GM21717 (cell line): Measurements from ENCODE around the gene ALG9.

Source experiments
- ATAC-seq: cut with Tn5 transposase; IDR thresholded peaks from one replicate; pipeline ENCODE4 v1.9.1; 2021; ENCODE audit warnings: mild to moderate bottlenecking, moderate library complexity; ENCODE audit not compliant: unreplicated experiment

The ALG9 gene, protein sequence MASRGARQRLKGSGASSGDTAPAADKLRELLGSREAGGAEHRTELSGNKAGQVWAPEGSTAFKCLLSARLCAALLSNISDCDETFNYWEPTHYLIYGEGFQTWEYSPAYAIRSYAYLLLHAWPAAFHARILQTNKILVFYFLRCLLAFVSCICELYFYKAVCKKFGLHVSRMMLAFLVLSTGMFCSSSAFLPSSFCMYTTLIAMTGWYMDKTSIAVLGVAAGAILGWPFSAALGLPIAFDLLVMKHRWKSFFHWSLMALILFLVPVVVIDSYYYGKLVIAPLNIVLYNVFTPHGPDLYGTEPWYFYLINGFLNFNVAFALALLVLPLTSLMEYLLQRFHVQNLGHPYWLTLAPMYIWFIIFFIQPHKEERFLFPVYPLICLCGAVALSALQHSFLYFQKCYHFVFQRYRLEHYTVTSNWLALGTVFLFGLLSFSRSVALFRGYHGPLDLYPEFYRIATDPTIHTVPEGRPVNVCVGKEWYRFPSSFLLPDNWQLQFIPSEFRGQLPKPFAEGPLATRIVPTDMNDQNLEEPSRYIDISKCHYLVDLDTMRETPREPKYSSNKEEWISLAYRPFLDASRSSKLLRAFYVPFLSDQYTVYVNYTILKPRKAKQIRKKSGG

DNA sequence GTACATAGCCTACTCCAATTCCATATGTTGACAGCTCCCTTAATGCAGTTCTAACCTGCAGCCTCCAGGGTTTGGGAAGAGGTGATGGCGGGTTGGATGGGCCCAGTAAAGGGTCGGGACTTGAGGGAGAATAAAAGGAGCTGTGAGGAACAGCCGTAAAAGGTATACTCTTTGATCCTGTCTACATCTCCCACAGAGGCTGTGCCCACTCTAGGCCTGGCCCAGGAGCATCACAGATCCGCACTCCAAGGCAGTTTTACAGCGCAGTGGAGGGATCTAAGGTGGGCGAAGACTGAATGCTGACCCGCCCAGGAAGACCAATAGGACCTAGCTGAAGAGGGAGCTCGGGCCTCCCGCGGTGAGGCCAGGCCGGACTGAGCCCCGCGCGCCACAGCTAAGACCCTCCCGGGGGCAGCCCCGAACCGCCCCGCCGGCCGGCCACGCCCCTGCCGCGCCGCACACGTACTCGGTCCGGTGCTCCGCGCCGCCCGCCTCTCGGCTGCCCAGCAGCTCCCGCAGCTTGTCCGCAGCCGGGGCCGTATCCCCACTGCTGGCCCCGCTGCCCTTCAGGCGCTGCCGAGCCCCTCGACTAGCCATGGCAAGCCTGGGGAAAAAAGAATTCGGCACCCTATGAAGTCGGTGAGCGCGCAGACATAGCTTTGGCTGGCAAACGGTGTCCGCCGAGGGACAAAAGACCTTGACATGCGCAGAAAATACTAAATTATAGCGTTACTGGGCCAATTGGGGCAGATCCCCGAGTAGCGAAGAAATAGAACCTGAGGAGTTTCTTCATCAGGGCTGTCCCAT, at the start of gene ALG9:
Gene ALG9, minus strand, starts transcription at position 696 of the 807 bp plus-strand sequence. Its CDS starts 99 bp downstream, at position 597.
- peak; percentile 85 for ATAC-seq

DNA sequence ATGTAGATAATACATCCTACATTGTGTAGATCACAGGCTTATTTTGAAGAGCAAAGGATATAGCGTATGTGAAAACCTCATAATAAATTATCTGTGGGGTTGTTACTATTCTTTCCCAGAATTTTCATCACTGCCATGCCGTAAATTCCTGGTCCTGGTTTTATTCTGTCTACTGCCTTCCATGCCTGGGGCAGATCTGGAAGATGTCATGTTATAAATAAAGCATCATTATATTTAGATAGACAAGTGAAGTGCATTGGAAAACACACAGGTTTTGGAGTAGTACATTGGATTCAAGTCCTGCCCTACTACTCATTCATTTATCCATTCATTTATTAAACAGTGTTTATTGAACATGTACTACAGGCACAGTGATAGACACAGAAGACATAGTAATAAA, 49.5 kb upstream of the ALG9 start:
- ATAC-seq: no peak

DNA sequence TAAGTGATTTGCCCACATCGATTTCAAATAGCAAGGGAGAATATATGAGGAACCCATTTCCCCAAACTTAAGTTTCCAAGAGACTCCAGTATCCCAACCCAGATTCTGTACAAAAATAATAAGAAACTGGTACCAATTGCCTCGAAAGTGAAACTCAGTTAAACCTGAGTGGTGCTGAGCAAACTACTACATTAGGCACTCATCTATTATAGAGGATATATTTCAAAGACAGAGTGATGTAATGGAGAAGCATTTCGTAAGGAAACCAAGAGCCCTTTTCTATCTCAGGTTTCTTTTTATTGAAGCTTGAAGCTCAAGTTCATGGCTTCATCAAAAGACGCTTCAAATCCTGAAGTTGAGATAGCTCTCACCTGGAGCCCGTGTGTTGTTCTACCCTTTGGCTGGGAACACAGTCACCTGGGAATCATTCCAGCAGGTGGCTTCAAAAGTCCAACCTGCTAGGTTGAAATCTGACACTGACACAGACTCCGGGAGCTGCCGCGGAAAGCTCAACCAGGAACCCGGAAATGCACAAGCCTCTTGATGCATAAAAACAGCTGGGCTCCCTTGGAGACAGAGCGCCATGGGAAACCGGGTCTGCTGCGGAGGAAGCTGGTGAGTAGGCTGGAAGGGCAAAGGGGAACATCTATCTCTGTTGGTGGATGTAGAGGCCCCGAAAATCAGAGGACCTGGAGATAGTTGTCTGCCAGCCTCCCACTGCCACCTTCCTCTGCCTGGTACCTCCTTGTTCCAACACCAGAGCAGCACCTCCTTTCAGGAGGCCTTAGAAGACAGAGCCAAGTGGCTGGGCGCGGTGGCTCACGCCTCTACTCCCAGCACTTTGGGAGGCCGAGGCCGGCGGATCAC, 47.2 kb upstream of the ALG9 start, which contains the start of gene C11orf52:
Gene C11orf52, plus strand, starts transcription at position 524 of the 867 bp plus-strand sequence. Its CDS starts 60 bp downstream, at position 584.
- ATAC-seq: no peak

DNA sequence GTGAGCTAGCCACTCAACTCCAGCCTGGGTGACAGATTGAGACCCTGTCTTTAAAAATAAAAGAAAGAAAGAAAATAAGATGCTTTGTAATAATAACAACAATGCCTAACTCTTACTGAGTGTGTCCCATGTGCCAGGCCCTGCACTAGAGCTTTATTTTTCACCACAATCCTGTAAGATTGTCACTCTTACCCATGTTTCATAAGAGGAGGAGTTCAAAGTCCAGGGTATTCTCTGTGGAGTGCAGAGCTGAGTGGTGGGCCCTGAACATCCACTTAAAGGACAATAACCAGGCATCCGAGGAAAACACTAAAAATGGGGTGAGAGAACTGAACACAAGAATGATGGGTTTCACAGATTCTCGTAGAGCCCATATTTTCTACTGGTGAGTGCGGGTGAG, 46.4 kb upstream of the ALG9 start:
- ATAC-seq: no peak

DNA sequence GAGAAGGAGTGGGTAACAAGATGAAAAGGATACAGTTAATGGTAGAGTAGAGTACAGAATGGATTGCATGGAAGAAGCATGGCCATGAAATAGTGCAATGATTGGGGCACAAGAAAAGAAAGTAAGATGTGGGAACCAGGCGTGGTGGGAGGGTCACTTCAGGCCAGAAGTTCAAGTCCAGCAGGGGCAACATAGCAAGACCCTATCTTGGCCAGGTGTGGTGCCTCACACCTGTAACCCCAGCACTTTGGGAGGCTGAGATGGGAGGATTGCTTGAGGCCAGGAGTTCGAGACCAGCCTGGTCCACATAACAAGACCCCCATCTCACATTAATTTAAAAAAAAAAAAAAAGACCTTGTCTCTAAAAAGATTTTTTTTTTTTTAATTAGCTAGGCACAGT, 45.9 kb upstream of the ALG9 start:
- ATAC-seq: no peak

DNA sequence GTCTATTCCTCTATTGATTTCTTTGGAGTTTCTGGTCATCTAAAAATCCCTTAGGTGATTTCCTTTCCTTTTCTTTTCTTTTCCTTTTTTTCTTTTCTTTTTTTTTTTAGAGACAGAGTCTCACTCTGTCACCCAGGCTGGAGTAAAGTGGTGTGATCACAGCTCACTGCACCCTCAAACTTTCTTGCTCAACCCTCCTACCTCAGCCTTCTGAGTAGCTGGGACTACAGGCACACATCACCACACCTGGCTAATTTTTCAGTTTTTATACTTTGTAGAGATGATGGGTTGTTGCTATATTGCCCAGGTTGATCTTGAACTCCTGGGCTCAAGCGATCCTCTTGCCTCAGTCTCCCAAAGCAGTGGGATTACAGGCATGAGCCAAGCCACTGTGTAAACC, 45.4 kb upstream of the ALG9 start:
- ATAC-seq: no peak

DNA sequence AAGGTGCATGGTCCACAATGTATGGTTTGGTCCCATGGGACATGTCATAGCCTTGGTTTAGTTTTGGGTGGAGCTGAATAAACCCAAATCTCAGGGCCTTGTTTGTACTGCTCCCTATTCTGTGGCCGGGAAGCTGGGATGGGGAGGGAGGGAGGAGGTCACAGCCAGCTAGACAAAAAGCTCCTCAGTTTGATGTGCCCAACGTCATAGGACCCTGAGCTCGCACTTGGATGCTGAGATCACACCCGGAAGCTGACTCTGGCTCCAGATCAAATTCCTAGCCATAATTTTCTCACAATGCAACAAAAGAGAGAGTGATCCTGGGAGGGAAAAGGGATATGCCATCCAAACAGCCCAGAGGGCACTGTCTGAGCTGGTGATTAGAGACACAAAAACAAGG, 42.6 kb upstream of the ALG9 start:
- ATAC-seq: no peak

DNA sequence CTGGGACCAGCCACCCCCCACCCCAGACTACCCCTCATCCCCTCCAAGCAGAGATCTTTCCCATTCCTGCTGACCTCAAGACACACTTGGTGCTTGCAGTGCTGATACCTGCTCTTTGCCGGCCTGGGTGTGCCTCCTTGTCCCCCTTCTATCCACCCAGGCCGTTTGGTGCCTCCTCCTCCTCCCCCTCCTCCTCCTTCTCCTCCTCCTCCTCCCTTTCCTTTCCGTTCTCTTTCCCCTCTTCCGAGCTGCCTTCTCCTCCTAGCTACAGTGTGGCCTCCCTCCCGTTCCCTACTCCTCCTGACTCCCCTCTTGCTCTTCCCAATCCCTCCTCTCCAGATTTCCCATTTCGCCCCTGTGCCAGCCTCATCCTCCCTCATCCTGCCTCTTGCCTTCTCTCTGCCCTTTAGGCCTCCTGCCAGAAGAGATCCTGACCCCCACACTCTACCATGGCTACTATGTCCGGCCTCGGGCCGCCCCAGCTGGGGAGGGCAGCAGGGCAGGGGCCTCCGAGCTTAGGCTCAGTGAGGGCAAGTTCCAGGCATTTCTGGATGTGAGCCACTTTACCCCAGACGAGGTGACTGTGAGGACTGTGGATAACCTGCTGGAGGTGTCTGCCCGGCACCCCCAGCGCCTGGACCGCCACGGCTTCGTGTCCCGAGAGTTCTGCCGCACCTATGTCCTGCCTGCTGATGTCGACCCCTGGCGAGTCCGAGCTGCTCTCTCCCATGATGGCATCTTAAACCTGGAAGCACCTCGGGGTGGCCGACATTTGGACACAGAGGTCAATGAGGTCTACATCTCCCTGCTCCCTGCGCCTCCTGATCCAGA, 41.9 kb upstream of the ALG9 start:
- ATAC-seq: no peak

DNA sequence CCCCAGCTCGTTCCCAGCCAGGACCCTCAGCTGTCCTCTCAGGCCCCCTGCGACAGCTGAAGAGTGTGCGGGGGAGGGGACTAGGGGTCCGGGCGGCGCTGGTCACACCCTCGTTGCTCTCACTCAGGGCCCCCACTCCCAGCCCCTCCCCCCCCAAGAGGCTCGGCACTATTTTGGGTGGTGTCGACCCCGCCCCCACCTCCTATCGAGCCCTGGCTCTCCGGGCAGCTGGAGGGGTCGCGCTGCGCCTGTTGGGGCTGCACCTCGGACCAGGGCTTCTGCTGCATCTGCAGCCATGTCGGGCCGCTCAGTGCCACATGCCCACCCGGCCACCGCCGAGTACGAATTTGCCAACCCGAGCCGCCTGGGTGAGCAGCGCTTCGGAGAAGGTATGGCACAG, 41.2 kb upstream of the ALG9 start, which contains the start of gene HSPB2:
Gene HSPB2, plus strand, starts transcription at position 200 of the 400 bp plus-strand sequence. Its CDS starts 96 bp downstream, at position 296.
- ATAC-seq: no peak

DNA sequence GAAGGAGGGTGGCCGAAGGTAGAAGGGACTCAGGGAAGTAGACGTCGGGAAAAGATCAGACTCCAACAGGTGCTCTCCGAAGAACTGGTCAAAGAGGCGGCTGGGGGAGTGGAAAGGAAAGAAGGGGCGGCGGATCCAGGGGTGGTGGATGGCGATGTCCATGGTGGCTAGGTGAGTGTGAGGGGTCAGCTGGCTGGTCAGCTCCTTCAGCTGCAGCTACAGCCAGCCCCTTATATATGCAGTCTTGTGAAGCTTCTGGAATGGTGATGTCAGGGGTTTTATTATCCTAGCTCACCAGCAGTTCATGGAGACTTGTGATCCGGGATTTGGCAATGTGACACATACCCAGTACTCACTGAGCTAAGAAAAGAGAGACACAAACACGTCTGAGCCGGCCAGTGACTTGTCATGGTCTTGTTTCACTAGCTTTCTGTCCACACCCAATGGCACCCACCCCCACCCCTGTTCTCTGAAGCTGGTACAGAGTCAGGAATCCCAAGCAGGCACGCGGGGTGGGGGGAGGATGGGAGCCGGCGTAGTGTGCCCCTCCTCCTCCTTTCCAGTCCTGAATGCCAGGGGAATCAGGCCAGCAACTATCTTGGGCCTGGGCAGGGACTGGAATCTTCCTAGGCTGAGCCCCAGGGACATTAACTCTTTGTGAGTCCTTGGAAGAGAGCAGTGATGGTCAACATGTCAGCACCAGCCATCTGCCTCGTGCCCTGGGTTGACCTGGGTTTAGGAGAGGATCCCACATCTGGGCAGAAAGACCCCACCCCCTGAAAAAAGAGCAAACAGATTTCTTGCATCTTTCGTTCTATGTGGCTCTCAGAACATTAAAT, 40.4 kb upstream of the ALG9 start, which contains the start of gene CRYAB:
Gene CRYAB, minus strand, starts transcription at position 208 of the 839 bp plus-strand sequence. Its CDS starts 46 bp downstream, at position 162.
- ATAC-seq: no peak

DNA sequence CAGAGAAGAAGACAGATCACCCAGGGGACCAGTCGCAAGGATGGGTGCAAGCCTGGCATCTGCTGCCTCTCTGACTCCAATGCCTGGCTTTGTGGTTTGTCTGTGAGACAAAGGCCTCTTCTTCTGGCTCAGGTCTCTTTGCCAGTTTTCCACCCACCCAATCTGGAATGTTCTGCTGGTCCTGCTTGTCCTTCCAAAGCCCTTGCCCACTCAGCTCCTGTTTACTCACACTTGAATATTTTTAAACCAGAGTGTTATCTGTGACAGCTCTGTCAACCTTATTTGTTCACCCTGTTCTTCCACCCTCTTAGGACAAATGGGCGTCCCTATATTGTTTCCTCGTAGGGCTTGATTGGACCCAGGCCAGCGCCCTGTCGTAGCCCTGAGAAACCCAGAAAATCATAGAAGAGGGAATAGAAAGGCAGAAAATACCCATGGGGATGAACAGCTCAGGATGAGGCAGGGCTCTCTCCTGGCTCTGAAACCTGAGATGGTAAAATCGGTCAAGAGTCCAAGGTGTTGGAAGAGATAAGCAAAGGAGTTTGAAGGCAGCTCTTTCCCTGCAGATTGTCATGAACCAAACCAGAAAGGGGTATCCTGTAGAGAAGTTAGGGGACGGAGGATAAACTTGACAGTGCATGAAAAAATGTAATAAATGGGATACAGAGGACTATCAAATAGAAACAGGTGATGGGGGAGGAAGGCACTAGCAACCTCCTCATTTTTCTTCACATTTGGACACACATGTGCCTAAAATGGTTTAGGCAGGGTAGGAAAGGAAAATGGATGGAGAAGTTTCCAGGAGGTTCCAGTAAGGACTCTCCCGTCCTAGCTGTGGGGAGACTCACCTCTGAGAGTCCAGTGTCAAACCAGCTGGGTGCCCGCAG, 39.5 kb upstream of the ALG9 start:
- no peak for ATAC-seq

DNA sequence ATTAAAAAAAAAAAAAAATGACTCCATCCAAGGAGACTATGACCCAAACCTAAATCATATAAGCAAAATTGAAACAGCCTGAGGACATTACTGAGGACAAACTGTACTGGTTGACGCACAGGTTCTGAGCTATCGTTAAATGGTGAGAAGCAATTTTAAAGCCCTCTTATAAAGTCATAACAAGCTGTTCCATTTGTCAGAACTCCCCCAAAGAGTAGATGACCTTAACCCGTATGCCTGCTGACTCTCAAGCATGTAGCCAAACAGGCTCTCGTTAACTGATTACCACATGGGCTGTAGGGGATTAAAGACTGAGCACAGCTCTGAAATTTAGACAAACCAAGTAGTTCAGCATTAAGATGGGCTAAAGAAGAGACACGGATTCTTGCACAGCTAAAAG, 38.0 kb upstream of the ALG9 start:
- ATAC-seq: no peak

DNA sequence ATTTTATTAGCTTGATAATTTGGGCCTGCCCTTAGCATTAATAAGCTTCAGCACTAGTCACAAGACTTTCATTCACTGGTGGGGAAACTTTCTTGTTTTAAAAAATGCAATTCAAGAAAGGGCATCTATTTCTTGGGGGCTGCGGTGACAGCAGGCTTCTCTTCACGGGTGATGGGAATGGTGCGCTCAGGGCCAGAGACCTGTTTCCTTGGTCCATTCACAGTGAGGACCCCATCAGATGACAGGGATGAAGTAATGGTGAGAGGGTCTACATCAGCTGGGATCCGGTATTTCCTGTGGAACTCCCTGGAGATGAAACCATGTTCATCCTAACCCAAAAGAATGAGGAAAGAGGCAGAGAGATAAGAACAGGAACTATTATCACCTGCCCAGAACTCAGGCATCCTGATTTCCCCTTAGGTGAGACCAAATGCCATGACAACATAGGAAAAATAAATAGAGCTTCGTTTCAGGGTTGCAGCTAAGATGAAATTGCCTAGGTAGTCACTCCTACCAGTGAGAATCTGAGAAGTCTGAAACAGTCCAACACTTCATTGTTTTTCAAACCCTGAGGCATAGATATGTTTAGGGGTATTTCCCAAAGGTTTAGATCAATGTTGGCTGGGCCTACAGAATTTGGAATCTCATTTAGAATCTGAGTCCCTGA, 37.4 kb upstream of the ALG9 start:
- no peak for ATAC-seq

DNA sequence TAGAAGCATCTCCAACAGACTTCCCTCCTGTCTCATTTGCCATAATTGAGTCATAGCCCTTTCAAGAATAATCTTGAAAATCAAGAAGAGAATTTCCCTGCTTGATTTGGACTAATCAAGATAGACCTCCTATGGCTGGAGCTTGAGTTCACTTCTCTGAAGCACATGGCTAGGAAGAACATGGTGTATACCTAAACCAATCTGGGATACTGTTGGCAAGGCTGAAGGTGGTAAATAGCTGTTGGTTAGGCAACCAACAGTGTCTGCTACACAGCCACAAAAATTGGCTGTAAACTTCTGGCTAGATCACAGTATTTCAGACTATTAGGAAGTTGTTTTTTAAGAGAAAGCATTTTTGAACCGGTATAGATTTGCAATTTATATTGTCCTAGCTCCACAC, 35.3 kb upstream of the ALG9 start:
- ATAC-seq: no peak

DNA sequence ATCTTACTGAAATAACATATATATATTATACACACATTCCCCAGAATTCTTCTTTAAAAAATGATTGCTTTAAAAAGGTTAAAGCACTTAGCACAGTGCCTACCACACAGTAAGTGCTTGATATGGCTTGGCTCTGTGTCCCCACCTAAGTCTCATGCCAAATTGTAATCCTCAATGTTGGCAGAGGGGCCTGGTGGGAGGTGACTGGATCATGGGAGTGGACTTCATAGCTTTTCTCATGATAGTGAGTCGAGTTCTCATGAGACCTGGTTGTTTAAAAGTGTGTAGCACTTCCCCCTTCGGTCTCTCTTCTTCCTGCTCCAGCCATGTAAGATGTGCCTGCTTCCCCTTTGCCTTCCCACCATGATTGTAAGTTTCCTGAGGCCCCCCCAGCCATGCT, 34.0 kb upstream of the ALG9 start:
- no peak for ATAC-seq

DNA sequence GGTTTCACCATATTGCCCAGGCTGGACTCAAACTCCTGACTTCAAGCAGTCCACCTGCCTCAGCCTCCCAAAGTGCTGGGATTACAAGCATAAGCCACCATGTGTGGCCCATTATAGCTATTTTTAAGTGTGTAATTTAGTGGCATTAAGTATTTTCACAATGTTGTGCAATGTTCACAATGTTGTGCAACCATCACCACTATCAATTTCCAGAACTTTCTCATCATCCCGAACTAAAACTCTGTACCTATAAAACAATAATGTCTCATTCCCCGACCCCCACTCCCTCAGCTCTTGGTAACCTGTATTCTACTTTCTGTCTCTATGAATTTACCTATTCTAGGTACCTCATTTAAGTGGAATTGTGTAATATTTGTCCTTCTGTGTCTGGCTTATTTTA, 15.5 kb upstream of the ALG9 start:
- ATAC-seq: no peak

DNA sequence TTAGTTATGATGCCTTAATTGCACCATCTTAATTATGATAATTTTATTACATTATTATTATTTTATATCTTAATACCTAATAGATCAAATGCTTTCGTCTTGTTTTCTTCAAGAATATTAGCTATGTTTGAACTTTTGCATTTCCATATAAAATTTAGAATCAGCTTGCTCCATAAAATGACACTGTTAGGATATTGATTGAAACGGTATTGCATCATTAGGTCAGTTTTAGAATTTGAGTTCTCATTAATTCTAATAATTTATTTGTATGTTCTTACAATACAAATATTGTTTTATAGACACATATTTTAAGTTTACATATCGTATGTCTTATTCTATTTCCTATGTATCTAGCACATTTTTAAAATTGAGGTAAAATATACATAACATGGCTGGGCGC, 14.7 kb upstream of the ALG9 start:
- ATAC-seq: no peak
